Endothelial cell of hepatic sinusoid (primary cell): ENCODE results near the gene ZNF423.

Source experiments
- in situ Hi-C: cut with HindIII; loops from 2 replicates; pipeline ENCODE4 v1.10.0; 2017; ENCODE audit warnings: low sequenced_read_pairs

Gene ZNF423

GRCh38 chr16:49491771-49492761, 363.8 kb downstream of the ZNF423 start:
- in situ Hi-C loops = no loop called here

DNA sequence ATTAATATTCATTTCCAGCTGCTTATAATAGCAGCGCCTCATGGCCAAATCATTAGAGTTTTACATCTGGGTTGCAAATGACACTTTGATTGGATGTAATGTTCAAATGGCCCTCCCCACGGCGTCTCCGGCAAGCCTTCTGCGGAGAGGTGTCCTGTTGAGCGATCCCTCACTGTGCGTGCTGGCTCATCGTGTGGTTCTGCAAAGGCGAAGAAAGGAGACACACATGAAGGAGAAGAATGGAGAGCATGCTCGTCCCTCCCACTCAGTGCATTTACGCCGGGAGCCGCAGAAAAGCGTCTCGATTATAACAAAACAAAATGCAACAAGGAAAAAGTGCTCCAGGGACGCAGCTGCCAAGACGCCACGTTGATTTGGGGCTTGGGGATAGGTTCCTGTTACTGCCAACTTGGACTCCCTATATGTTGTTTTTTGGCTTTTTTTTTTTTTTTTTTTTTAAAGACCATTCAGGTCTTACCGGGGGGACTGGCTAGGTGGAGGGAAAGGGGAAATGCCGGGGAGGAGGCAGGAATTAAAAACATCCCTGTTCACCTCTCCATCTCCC, 364.7 kb downstream of the ZNF423 start:
- in situ Hi-C loops = no loop called here

DNA sequence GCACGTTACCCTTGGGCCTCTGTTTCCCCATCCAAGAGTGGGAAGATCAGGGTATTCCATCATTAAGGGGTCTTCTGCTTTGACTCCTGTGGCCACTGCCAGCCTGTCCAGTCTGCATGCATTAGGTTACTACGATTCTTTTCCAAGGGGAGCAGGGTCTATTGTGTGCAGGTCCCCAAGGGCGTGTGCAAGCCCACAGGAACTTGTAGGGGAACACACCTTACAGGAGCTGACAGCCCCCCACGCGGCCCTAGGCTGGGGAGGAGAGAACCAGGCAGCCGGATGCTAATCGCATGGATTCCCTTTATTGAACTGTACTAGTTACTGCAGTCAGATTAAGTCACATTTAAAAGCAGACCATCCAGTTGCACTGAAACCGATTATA, 365.6 kb downstream of the ZNF423 start:
- in situ Hi-C loops = no loop called here

DNA sequence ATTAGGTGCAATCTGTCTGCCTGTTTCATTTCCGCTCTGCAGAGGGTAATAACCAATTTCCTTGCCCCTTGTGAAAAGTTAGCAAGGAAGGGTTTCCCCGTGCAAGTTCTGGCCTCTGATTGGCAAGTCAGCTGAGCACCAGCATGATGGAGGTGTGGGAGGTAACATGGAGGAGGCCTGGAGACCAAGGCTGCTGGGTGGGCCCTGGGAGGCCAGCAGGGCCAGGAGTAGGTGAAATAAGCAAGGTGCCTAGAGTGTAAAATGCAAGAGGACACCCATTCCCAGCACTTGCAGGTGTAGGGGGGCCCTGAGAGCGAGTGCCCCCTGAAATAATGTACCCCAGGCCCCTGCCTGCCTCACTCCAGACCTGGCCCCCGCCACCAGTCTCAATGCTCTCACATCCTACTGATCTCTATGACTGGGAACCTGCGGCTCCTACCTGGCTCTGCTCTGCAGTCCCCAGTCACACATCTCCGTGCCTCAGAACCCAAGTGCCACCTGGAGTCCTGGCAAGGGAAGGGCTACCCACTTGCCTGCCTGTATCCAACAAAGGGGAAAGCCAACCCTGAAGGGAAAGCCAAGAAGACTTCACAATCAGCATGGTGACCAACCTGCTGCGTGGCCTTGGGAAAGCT, 366.1 kb downstream of the ZNF423 start:
- in situ Hi-C loops = no loop called here

DNA sequence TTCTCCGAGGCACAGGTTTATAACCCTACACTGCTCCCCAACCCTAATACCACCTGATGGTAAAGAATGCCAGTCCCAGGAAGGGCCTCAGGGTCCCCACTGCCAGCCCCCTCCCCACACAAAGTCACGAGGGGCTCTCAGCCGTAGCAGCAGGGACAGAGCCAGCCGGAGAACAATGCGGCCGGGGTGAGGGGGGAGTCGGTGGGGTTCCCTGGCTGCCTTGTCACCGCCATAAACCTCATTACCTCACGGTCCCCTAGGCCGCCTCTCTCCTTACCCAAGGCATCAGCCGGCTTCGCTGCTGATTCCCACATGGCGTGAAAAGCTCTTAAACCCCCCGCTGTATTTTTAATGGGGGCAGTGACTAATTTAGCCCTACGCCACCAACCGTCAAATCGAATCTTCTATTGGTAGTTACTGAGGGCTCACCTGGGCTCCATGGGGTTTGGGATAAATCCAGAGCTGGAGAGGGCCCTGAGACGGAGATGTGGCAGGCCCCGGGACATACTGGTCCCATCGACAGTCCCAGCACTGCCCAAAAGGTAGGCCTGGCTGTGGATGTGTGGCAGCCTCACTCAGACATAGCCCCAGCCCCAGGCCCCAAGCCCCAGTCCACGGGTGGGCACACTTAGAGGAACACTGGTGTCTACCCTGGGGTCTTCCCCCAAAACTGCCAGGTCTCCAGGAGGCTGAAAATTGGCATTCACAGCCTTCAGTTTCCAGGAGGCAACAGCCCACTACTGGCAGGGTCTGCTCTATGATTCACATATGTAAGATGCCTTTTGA, 367.0 kb downstream of the ZNF423 start:
- in situ Hi-C loops = no loop called here

- in situ Hi-C loops = no loop called here
Observed at GRCh38 chr16:49488336-49488735, 367.6 kb downstream of the ZNF423 start.

DNA sequence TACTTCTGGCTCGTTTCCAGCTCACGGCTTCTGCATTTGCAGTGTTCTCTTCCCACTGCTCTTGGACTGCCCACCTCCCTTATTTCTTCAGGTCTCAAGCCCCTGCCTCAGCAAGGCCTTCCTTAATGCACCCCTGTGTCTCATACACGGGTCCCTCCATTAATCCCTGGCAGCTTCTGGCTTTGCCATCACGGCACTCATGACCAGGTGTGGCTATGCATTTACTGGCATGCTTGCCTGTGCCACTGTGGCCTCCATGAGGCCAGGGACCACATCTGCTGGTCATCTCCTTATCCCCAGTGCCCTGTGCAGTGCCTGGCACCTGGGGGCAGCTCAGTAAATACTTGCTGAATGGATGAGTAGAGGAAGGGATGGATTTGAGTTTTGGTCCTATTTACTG, 368.2 kb downstream of the ZNF423 start:
- in situ Hi-C loops = no loop called here

DNA sequence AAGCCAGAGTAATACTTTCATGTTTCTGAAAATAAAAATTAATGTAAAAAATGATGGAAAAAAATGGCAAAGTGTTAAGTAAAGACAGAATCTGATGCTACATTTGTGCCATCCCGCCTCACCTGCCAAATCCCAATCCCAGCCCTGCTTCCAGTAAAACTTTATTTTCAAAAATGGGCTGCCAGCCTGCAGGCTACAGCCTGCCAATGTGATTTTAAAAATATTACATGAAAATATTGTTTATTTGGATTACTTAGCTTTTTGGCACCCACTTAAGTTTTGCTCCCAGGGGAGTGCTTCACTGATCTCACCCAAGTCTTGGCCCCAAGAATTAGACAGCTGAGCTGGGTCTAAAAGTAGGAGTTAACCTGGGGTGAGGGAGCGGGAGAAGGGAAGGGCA, 369.5 kb downstream of the ZNF423 start:
- in situ Hi-C loops = no loop called here

DNA sequence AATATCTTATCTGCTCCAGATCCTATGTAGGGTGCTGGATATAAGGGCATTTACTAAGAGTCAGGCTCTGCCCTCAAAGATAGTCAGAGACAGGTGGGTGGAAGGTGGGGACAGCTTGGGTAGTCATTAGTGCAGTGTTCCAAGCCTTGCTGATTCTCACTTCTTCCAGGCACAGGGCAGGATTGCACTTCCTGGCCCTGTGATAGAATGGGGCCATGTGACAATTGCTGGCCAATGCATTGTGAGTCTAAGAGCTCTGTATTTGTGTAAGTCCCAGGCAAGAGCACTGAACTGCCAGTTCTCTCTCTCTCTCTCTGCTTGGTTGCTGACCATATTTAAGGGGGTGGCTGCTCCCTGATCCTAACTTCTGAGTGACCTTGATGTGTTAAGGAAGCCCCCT, 370.2 kb downstream of the ZNF423 start:
- in situ Hi-C loops = no loop called here

DNA sequence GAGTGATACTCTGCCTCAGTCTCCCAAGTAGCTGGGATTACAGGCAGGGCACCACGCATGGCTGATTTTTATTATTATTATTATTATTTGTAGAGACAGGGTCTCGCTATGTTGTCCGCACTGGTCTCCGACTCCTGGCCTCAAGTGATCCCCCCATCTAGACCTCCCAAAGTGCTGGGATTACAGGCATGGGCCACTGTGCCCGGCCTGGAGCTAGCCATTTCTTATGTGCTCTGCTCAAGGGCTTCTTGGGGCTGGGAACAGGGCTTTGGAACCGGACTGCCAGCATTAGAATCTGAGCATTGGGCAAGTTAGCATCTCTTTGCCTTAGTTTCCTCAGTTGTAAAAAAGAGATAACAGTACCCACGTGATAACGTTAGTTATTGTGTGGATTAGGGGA, 371.0 kb downstream of the ZNF423 start:
- in situ Hi-C loops = no loop called here

GRCh38 chr16:49484451-49484849, 371.5 kb downstream of the ZNF423 start:
- in situ Hi-C loops = no loop called here

DNA sequence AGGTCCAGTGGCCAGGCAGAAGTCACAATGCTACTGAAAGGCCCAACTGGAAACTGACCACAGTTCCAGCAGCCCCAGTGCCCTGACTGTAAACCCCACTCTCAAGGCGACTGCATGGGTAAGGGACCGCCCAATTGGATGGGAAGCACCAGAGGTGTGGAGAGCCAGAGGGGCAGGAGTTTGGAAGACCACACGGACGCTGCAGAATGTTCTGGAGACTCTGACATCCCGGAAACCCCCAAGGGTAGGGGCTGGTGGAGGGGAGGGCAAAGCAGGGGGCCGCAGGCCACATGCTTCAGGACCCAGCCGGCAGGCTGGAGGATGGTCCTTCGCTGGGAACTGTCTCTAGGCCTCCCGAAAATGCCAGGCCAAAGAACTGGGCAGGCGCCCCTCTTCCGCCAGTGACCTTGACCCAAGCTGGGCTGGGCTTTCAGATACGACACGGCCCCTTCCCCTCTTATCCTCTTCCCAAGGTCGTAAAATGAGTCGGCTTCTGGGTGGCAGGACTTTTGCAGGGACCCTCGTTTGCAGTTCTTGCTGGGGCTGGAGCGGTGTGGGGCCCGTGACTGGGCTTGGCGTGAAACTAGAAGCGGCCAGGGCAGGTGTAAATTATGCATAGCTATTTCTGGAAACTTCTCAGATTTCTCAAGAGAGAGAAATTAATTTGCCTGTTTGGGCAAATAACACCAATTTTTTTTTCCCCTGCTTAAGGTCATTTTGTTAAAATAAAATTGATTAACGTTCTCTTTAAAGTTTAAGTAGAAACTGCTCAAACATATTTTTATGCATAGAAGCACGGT, 372.1 kb downstream of the ZNF423 start:
- in situ Hi-C loops = no loop called here

DNA sequence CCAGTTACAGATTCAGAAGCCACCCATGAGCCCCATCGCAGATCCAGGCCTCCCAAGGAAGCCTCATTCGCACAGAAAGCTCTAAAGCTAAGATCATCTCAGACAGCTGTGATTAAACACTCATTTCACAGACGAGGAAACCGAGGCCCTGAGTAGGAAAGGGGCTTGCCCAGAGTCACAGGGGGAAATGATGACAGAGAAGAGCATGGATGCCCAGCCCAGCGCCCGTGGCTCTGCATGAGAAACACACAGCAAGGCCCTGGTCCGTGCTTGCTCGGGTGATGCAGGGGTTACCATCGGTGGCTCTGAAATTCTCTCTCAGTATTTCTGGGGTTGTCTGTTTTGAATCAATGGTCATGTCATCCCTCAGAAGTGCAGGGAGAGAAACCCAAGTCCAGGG, 372.7 kb downstream of the ZNF423 start:
- in situ Hi-C loops = no loop called here

DNA sequence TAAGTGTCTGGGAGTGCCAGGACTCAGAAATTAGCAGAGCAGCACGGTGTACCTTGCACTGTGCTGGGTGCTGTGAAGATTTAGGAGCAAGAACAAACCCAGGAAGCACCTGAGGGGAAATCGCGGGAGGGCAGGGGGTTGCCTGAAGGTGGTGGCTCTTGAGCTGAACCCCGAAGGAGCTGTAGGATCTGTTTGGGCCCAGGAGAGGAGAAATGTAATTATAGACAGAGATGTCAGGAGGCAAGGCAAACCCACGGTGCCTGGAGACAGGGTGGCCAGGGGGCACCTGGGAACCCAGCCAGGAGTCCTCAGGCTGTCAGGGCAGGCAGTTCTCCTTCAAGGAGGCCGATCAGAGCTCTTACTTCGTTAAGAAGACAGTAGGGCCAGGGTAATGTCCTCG, 373.2 kb downstream of the ZNF423 start:
- in situ Hi-C loops = no loop called here

- in situ Hi-C loops = no loop called here
Observed at GRCh38 chr16:49478616-49479015, 377.3 kb downstream of the ZNF423 start.

- in situ Hi-C loops = no loop called here
Observed at GRCh38 chr16:49478107-49478506, 377.8 kb downstream of the ZNF423 start.

DNA sequence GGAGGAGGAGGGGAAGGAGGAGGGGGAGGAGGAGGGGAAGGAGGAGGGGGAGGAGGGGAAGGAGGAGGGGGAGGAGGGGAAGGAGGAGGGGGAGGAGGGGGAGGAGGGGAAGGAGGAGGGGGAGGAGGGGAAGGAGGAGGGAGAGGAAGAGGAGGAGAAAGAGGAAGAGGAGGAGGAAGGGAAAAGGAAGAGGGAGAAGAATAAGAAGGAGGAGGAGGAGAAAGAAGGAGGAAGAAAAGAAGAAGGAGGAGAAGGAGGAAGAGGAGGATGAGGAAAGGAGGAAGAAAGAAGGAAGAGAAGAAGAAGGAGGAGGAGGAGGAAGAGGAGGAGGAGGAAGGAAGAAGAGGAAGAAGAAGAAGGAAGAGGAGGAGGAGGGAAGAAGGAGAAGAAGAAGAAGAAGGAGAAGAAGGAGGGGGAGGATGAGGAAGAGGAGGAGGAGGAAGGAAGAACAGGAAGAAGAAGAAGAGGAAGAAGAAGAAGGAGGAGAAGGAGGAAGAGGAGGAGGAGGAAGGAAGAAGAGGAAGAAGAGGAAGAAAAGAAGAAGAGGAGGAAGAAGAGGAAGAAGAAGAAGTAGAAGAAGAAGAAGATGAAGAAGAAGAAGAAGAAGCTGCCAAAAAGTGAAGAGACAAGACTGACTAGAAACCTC, 378.5 kb downstream of the ZNF423 start:
- in situ Hi-C loops = no loop called here

GRCh38 chr16:49474741-49475140, 381.2 kb downstream of the ZNF423 start:
- in situ Hi-C loops = no loop called here

GRCh38 chr16:49473773-49474172, 382.1 kb downstream of the ZNF423 start:
- in situ Hi-C loops = no loop called here

GRCh38 chr16:49473131-49473530, 382.8 kb downstream of the ZNF423 start:
- in situ Hi-C loops = no loop called here
